Left lobe of liver (tissue), 2 donors: ENCODE data around the gene MT1A. TPM values are rescaled to one million over a fixed set of nuclear protein-coding genes. Genes with fewer than 3 reads are reported as not detected.

Source experiments
- ATAC-seq: fragments of 200-7000 bp; cut with Tn5 transposase; one replicate; pipeline ENCODE4 v1.9.1; 2020; ENCODE audit warnings: mild to moderate bottlenecking, moderate library complexity
- DNase-seq: peaks from one replicate; pipeline ENCODE4 v3.0.0-alpha.2; 2020; ENCODE audit warnings: low spot score
- total RNA-seq: library from RNA; stranded (reverse); gene quantifications from one replicate; pipeline ENCODE4 v1.2.1, GENCODE V29; 2021
- donor health status: DM: no; HTN: no; CAD: no; lungs with moderate emphysema.
- donor health status: DM: no; HTN: yes; CAD: no.

MT1A gene
- total RNA-seq, 1 donor from 2014 or later: 141 TPM

DNA sequence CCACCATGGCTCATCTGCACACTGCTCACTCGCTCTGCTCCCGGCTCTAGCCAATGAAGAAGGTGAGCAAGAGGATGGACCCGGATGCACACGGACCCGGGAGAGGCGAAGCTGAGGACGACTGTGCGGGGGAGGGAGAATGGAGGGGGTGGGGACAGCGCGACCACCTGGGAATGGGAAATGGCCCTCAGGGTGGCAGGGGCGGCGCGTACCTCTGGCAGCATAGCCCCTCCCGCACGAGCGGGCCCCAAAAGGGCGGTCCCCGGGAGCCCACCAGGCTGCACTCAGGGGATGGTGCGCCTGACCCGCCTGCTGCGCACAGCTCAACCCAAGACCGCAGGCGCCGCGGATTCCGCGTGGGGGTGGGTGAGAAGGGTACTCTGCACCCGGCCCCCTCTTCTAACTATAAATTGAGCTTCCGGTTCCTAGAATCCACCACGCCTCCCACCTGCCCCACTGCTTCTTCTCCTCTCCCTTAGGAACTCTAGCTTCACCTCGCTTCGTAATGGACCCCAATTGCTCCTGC lies 37.3 kb downstream of the MT1A start:
- DNase-seq (no peak), ATAC-seq (no peak)

DNA sequence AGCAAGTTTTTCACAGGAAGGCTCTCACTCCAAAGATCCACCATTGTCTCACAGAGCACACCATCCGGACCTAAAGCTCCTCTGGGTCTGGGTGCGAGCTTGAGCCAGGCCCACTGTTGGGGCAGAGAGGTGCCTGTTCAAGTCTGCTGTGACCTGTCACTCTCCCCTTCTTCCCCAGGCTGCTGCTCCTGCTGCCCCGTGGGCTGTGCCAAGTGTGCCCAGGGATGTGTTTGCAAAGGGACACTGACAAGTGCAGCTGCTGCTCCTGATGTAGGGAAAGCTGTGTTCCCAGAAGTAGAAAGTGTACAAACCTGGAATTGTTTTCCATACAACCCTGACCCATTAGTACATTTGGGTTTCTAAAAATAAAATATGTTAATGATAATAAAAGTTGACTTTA lies 39.0 kb downstream of the MT1A start:
- no peak for DNase-seq
- no peak for ATAC-seq

DNA sequence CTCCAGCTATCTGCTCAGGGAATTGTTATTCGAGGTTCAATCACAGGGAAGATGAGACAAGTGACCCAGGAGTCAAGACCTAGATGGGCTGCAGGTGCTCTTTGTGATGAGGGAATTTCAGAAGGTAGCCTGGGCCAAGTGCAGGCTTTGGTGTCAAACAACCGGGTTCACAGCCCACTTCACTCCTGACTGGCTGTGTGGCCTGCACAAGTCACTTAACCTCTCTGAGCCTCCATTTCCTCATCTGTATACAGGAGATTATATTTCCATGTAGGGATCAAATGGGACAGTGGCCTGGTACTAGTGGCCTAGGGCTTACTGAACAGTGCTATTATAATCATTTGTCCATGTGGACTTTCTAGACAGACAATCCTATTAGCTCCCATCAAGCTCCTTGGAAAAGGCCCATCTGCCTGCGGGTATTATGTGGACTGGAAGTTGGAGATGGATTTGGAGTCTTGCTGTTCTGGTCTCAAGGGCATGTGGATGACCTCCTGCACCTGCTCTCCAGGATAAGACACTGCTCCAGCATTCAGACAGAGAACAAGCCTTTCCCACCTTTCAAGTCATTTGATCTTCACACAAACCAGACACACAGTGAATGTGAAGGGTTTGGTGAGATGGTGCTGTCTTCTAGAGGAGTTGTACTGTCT lies 40.7 kb downstream of the MT1A start:
- ATAC-seq (no peak), DNase-seq (no peak)

- ATAC-seq (no peak), DNase-seq (no peak)
Observed at GRCh38 chr16:56679818-56680217, 41.4 kb downstream of the MT1A start.

GRCh38 chr16:56681939-56682702 lies 43.7 kb downstream of the MT1A start, which contains the start of gene MT1X:
Gene MT1X (plus strand): TSS chr16:56682470. CDS start chr16:56682541, 71 bp downstream.
- ATAC-seq: peak; percentile 64
- peak; percentile 99 for DNase-seq

DNA sequence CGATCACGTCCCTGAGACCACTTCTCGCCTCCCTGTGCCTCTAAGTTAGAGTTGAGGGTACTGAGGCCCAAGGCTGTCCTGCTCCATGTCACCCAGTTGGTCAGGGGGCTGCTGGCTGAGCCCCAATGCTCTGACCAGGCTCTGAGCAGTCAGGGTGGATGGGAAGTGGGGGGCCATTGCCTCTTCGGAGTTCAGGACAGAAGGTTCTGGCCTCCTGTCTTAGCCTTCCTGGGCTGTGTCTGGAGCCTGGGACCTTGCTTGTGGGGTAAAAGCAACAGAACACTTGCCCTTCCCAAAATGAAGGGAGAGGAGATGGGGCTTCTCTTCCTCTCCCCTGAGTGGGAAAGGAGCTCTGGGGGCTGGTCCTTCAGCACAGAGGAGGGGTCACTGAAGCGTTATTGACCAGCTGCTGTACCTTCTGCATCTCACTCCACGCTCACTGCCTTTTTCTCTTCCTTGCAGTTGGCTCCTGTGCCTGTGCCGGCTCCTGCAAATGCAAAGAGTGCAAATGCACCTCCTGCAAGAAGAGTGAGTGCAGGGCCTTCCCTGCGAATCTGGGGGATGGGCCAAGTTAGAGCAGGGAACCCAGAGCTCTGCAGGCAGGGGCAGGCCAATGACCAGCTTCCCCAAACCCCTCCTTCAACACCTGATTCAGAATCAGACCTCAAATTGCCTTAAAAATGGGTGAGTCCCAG lies 44.4 kb downstream of the MT1A start:
- peak; percentile 4 for ATAC-seq
- no peak for DNase-seq

GRCh38 chr16:56683424-56684172 lies 45.1 kb downstream of the MT1A start:
- no peak for DNase-seq
- peak; percentile 5 for ATAC-seq

GRCh38 chr16:56684256-56684925 lies 45.9 kb downstream of the MT1A start:
- ATAC-seq (peak; percentile 40), DNase-seq (peak; percentile 82)

DNA sequence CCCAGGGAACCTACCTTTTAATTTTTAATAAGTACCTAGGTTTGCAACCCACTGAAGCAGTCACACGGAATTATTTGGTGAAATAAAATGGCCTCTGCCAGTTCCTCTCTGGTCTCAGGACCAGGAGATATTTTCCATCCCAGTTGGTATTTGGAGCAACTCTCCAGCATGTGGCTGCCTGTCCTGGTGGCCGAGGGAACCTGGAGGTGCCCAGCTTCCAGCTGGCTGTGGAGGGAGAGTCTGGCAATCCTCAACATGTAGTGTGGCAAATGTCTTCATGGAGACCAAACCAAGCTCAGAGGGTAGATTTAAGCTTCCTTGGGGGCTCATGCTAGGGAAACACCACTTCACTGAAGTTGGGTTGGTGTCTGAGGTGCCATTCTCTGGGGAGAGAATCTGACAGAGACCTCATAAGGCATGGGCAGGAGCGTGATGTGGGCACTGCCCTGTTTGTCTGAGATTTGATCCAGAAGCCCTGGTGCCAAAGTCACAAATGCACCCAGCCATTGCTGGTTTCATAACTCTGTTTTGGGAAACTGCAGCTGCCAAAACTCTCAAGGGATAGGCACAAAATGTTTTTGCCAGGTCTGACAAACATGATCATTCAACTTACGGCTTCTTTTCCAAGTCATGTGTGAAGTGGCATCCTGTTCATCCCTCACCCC lies 46.6 kb downstream of the MT1A start:
- DNase-seq (peak; percentile 85), ATAC-seq (peak; percentile 32)

GRCh38 chr16:56686758-56687157 lies 48.3 kb downstream of the MT1A start:
- DNase-seq: no peak

GRCh38 chr16:56688762-56689161 lies 50.3 kb downstream of the MT1A start:
- ATAC-seq (no peak), DNase-seq (no peak)

More at GRCh38 chr16:56686758-56687157, 48.3 kb downstream of the MT1A start:
- ATAC-seq: no peak

GRCh38 chr16:56689171-56689570 lies 50.7 kb downstream of the MT1A start:
- DNase-seq (no peak), ATAC-seq (no peak)

Other genes starting within 250 kb of the MT1A start
- gene AMFR, start 213.1 kb upstream of the MT1A start, total RNA-seq: 159 TPM
- 31.7 TPM for gene NUDT21, start 187.3 kb upstream of the MT1A start, total RNA-seq
- gene OGFOD1, start 187.1 kb upstream of the MT1A start, total RNA-seq: 12.1 TPM
- 11.7 TPM for gene BBS2, start 118.6 kb upstream of the MT1A start, total RNA-seq
- gene MT4, start 73.6 kb upstream of the MT1A start, total RNA-seq: not detected
- gene MT3, start 49.1 kb upstream of the MT1A start, total RNA-seq: not detected
- gene MT2A, start 30.1 kb upstream of the MT1A start, total RNA-seq: 3,908 TPM
- gene MT1E, start 12.9 kb upstream of the MT1A start, total RNA-seq: 1,576 TPM
- 546 TPM for gene MT1M, start 6.0 kb upstream of the MT1A start, total RNA-seq
- gene MT1B, start 13.2 kb downstream of the MT1A start, total RNA-seq: 2.7 TPM
- gene MT1F, start 19.3 kb downstream of the MT1A start, total RNA-seq: 763 TPM
- gene MT1G, start 29.4 kb downstream of the MT1A start, total RNA-seq: 5,960 TPM
- 949 TPM for gene MT1H, start 31.1 kb downstream of the MT1A start, total RNA-seq
- gene MT1X, start 43.8 kb downstream of the MT1A start, total RNA-seq: 2,271 TPM
- gene NUP93, start 91.5 kb downstream of the MT1A start, total RNA-seq: 13.2 TPM
- gene SLC12A3, start 226.5 kb downstream of the MT1A start, total RNA-seq: not detected